ENCODE data around the gene OR4Q3. TPM values are rescaled to one million over a fixed set of nuclear protein-coding genes. Genes with fewer than 3 reads are reported as not detected.
"Not testable (repeated sequence)": the region's sequence is repeated elsewhere in the genome, so short reads cannot be mapped to it uniquely, and the experiment has no call there.

Gene OR4Q3
- total RNA-seq, 1 experiment from 2014 or later = not detected

DNA sequence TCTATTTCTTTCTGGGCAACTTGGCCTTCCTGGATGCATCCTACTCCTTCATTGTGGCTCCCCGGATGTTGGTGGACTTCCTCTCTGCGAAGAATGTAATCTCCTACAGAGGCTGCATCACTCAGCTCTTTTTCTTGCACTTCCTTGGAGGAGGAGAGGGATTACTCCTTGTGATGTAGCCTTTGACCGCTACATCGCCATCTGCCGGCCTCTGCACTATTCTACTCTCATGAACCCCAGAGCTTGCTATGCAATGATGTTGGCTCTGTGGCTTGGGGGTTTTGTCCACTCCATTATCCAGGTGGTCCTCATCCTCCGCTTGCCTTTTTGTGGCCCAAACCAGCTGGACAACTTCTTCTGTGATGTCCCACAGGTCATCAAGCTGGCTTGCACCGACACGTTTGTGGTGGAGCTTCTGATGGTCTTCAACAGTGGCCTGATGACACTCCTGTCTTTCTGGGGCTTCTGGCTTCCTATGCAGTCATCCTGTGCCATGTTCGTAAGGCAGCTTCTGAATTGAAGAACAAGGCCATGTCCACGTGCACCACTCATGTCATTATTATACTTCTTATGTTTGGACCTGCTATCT is 53.2 kb downstream of the OR4Q3 start:
- not testable (repeated sequence) for H3K4me3 Mint-ChIP-seq; H2AK5ac ChIP-seq (ENCODE audit: insufficient read length, low read length); H2BK12ac ChIP-seq (ENCODE audit: insufficient read length, low read depth, low read length); H2BK5ac ChIP-seq (ENCODE audit: insufficient read length, low read length); H2BK20ac ChIP-seq (ENCODE audit: low read depth, low read length, poor library complexity, severe bottlenecking); H3K79me2 ChIP-seq (ENCODE audit: insufficient read depth, low read length); H4K5ac ChIP-seq (ENCODE audit: insufficient read length, low read depth, low read length); H2AFZ ChIP-seq (ENCODE audit: low read length); H3K27ac ChIP-seq (ENCODE audit: insufficient read length, low read depth, low read length); H3K4ac ChIP-seq (ENCODE audit: low read depth, low read length); H3K18ac ChIP-seq (ENCODE audit: insufficient read length, low read depth, low read length); H2BK15ac ChIP-seq (ENCODE audit: low read depth, low read length); H3T11ph ChIP-seq (ENCODE audit: low read length); H4K8ac ChIP-seq (replicated peaks; ENCODE audit: insufficient read length, low read depth, low read length); H3K27me3 Mint-ChIP-seq (ENCODE audit: low read depth); H3K56ac ChIP-seq (ENCODE audit: insufficient read length, low read depth, low read length); H3K14ac ChIP-seq (ENCODE audit: insufficient read depth, low read length); H3K27ac Mint-ChIP-seq; H3K27me3 ChIP-seq (ENCODE audit: insufficient read depth, low read length); DNase-seq; H3K9ac ChIP-seq (ENCODE audit: extremely low read depth, insufficient read length, low read length); H3K4me2 ChIP-seq (ENCODE audit: insufficient read depth, insufficient read length, low read length); H4K20me1 ChIP-seq (ENCODE audit: control insufficient read depth, insufficient read depth, insufficient read length); H2BK120ac ChIP-seq (ENCODE audit: low read depth, low read length, poor library complexity, severe bottlenecking); H3K4me1 ChIP-seq (ENCODE audit: insufficient read depth, low read length); H3K23me2 ChIP-seq (ENCODE audit: insufficient read length, low read depth, low read length, poor library complexity, severe bottlenecking); H4K91ac ChIP-seq (ENCODE audit: insufficient read length, low read depth, low read length); H3K4me1 Mint-ChIP-seq; H3K23ac ChIP-seq (ENCODE audit: insufficient read length, low read depth, low read length); H3K79me1 ChIP-seq (ENCODE audit: insufficient read depth, low read depth, low read length, poor library complexity, severe bottlenecking)
- H3K9me3 ChIP-seq (ENCODE audit: control insufficient read depth, low read depth, low read length) = peaks cover 95% of the 10 kb centered on the region
- no CpG with 5 or more reads among the region's 10 CpGs for WGBS (ENCODE audit: extremely low coverage, insufficient read length, low lambda C conversion rate)
- peaks cover 3 to 18% (median 8%) of the 10 kb centered on the region in 3 experiments; a peak in 6 of 7 replicates for H3K36me3 Mint-ChIP-seq (ENCODE audit: insufficient read depth in 1 of 3, low read depth in 3 of 3)
- H3K9me3 Mint-ChIP-seq = peaks cover 6 to 20% of the 10 kb centered on the region in 2 experiments

Other genes with a start within 250 kb of the OR4Q3 start
- not detected in 2 replicates for gene OR11H2, start 29.7 kb upstream of the OR4Q3 start, total RNA-seq (2021)
- not detected in 2 replicates for gene OR4M1, start 29.9 kb downstream of the OR4Q3 start, total RNA-seq (2021)
- not detected in 2 replicates for gene OR4N2, start 60.2 kb downstream of the OR4Q3 start, total RNA-seq (2021)
- not detected in 2 replicates for gene OR4K2, start 131.6 kb downstream of the OR4Q3 start, total RNA-seq (2021)
- gene OR4K5, start 177.0 kb downstream of the OR4Q3 start, total RNA-seq (2021) = not detected in 2 replicates
- gene OR4K1, start 187.3 kb downstream of the OR4Q3 start, total RNA-seq (2021) = not detected in 2 replicates
- gene OR4K15, start 232.0 kb downstream of the OR4Q3 start, total RNA-seq (2021) = not detected in 2 replicates